H1 (cell line): Measurements from ENCODE around the gene CALU. TPM values are rescaled to one million over a fixed set of nuclear protein-coding genes. Genes with fewer than 3 reads are reported as not detected.

Source experiments
- BRCA1 ChIP-seq: IDR thresholded peaks from 2 replicates; pipeline ENCODE4 v1.6.1; 2012; ENCODE audit warnings: low read depth, low read length, improper control_type of control experiment
- FOSL1 ChIP-seq: IDR thresholded peaks from 2 replicates; pipeline ENCODE4 v1.6.1; 2011; ENCODE audit warnings: mild to moderate bottlenecking, low read depth, low read length, moderate library complexity; ENCODE audit not compliant: insufficient read depth
- MAX ChIP-seq: IDR thresholded peaks from 2 replicates; pipeline ENCODE4 v1.6.1; 2012; ENCODE audit warnings: inconsistent platforms
- NANOG ChIP-seq: IDR thresholded peaks from 2 replicates; pipeline ENCODE4 v1.6.1; 2011; ENCODE audit warnings: low read length, low read depth, mild to moderate bottlenecking, inconsistent platforms; ENCODE audit not compliant: insufficient read depth, poor library complexity, severe bottlenecking
- SIRT6 ChIP-seq: IDR thresholded peaks from one replicate; pipeline ENCODE4 v1.7.1; 2012; ENCODE audit warnings: low read length, inconsistent platforms
- SRF ChIP-seq: IDR thresholded peaks from 2 replicates; pipeline ENCODE4 v1.6.1; 2011; ENCODE audit warnings: mild to moderate bottlenecking, low read depth, low read length, moderate library complexity
- polyA plus RNA-seq, 7 experiments: library from polyadenylated mRNA; depleted of rRNA in 3 of 7; stranded (reverse) in 5 of 7; unstranded in 2 of 7; fragments of >200 nt in 5 of 7; fragments of 200-250 nt in 2 of 7; gene quantifications; 1 replicate in 5 of 7; 2 replicates in 1 of 7; 4 replicates in 1 of 7; pipeline versions ENCODE4 v1.2.1 to v1.2.3, GENCODE V29; 2011 to 2013; ENCODE audit warnings: missing spikeins in 2 of 7, mixed read lengths in 2 of 7
- total RNA-seq: library from RNA; stranded (reverse); fragmentation: NEBNext Ultra II Directional; extraction: Animal tissue kit (Norgen Biotek cat#: 25700); gene quantifications from 2 replicates; pipeline ENCODE4 v1.2.1, GENCODE V29; 2021

Gene CALU
- total and polyA plus RNA-seq, 2 of the 8 experiments (the other 6 are each of a cell fraction or from before 2014, with no cell fraction given) = 67.2 to 170 TPM

GRCh38 chr7:128701062-128701785, 37.9 kb upstream of the CALU start (continued):
- no peak for TF ChIP-seq NANOG
- TF ChIP-seq SIRT6 = no peak
- 0 out of 2 replicates have a peak, but pooled peaks have one; percentile 17 for TF ChIP-seq MAX
- no peak for TF ChIP-seq SRF
- TF ChIP-seq FOSL1 = no peak
- TF ChIP-seq BRCA1 = no peak
